ENCODE results near the gene NRG3. TPM values are rescaled to one million over a fixed set of nuclear protein-coding genes. Genes with fewer than 3 reads are reported as not detected.

The NRG3 gene
- total and polyA plus RNA-seq, 12 donors: 0.46 to 3.8 (median 1.3) TPM

DNA sequence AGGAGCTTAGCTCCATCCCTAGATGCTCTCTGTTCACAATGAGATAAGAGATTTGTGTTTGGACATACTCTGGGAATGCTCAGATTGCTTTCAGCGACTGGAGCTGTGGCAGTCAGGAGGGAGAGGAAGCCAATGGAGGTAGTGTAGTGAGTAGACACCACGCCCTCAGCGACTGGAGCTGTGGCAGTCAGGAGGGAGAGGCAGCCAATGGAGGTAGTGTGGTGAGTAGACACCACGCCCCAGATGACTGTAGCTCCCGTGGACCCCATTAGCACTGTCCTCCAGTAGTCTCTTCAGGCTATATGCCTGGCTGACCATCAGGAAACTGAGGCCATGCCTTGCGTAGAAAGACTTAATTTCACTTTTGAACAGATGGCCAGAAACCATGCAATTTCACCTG, 1033.8 kb downstream of the NRG3 start:
- Histone ChIP-seq H3K36me3 (replicated peaks in 1 of 2) (no peaks in the 10 kb centered on the region), H3K4me1 (replicated peaks in 1 of 2) (no peaks in the 10 kb centered on the region), H3K27me3 (no peaks in the 10 kb centered on the region), H3K9me3 (replicated peaks in 1 of 3) (no peaks in the 10 kb centered on the region), H3K4me3 (no peak overlapping the region), H3K27ac (no peak overlapping the region)
- TF ChIP-seq CTCF (IDR thresholded peaks at IDR 0.05) (no peak), POLR2A (IDR thresholded peaks at IDR 0.05) (no peak)
- intact Hi-C loops (cut with DNase I): no loop called here
- DNase-seq: no peak
- 73 to 89% (median 82%) methylated on average over 6 of the region's 6 CpGs for WGBS, 4 donors

- intact Hi-C loops (cut with DNase I): no loop called here
- H3K4me3 ChIP-seq: no peak overlapping the region
- H3K9me3 ChIP-seq (replicated peaks in 1 of 3): no peaks in the 10 kb centered on the region
- H3K36me3 ChIP-seq (replicated peaks in 1 of 2): no peaks in the 10 kb centered on the region
- no peak overlapping the region for H3K27ac ChIP-seq
- no peaks in the 10 kb centered on the region for H3K27me3 ChIP-seq
- DNase-seq: no peak
- 60 to 72% (median 63%) methylated on average over 3 of the region's 3 CpGs for WGBS, 4 donors
- no peaks in the 10 kb centered on the region for H3K4me1 ChIP-seq (replicated peaks in 1 of 2)
- TF ChIP-seq POLR2A (IDR thresholded peaks at IDR 0.05) (no peak), CTCF (IDR thresholded peaks at IDR 0.05) (no peak)
Measured at GRCh38 chr10:82910301-82910700, 1035.3 kb downstream of the NRG3 start.

- TF ChIP-seq CTCF (IDR thresholded peaks at IDR 0.05) (no peak), POLR2A (IDR thresholded peaks at IDR 0.05) (no peak)
- intact Hi-C loops (cut with DNase I): no loop called here
Measured at GRCh38 chr10:82914655-82915136, 1039.7 kb downstream of the NRG3 start.

DNA sequence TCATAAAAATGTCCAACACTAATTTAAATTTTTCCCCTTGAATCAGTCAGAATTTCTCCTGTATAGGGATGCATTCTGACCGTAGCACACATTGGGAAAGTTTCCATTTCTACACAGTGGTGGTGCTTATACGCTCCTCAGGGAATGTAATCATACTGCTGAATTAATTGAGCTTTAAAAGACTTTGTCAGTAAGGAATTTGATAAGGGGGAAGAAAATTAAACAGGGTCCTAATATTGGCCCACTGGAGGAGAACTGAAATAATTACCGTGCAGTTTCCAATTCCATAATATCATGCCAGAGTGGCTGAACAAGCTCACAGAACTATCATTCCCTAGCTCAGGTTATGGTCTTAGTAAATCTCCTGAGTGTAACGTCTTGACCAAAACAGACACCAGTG, 1041.9 kb downstream of the NRG3 start:
- Histone ChIP-seq H3K27me3 (no peaks in the 10 kb centered on the region), H3K27ac (no peak overlapping the region), H3K9me3 (replicated peaks in 1 of 3) (no peaks in the 10 kb centered on the region), H3K36me3 (replicated peaks in 1 of 2) (no peaks in the 10 kb centered on the region), H3K4me3 (no peak overlapping the region), H3K4me1 (replicated peaks in 1 of 2) (no peaks in the 10 kb centered on the region)
- WGBS, 4 donors: 66 to 85% (median 82%) methylated on average over 4 of the region's 4 CpGs
- intact Hi-C loops (cut with DNase I): no loop called here
- DNase-seq: no peak
- no peak for TF ChIP-seq POLR2A (IDR thresholded peaks at IDR 0.05)
- TF ChIP-seq CTCF (IDR thresholded peaks at IDR 0.05): no peak

More at GRCh38 chr10:82914655-82915136, 1039.7 kb downstream of the NRG3 start:
- H3K36me3 ChIP-seq (replicated peaks in 1 of 2): no peaks in the 10 kb centered on the region
- DNase-seq: no peak
- no peaks in the 10 kb centered on the region for H3K27me3 ChIP-seq
- H3K4me1 ChIP-seq (replicated peaks in 1 of 2): no peaks in the 10 kb centered on the region
- no peak overlapping the region for H3K4me3 ChIP-seq
- no peaks in the 10 kb centered on the region for H3K9me3 ChIP-seq (replicated peaks in 1 of 3)
- no peak overlapping the region for H3K27ac ChIP-seq
